ENCODE data around the gene DOK4. TPM values are rescaled to one million over a fixed set of nuclear protein-coding genes. Genes with fewer than 3 reads are reported as not detected.

Gene DOK4
- total RNA-seq, 4 donors from 2014 or later: 5.9 to 36.3 (median 12.9) TPM

- ATAC-seq (ENCODE audit: low FRiP score) (no peak), DNase-seq (ENCODE audit: low spot score) (no peak)
- TF ChIP-seq, protein P1, sequence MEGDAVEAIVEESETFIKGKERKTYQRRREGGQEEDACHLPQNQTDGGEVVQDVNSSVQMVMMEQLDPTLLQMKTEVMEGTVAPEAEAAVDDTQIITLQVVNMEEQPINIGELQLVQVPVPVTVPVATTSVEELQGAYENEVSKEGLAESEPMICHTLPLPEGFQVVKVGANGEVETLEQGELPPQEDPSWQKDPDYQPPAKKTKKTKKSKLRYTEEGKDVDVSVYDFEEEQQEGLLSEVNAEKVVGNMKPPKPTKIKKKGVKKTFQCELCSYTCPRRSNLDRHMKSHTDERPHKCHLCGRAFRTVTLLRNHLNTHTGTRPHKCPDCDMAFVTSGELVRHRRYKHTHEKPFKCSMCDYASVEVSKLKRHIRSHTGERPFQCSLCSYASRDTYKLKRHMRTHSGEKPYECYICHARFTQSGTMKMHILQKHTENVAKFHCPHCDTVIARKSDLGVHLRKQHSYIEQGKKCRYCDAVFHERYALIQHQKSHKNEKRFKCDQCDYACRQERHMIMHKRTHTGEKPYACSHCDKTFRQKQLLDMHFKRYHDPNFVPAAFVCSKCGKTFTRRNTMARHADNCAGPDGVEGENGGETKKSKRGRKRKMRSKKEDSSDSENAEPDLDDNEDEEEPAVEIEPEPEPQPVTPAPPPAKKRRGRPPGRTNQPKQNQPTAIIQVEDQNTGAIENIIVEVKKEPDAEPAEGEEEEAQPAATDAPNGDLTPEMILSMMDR (IDR thresholded peaks at IDR 0.05): no peak
Observed at GRCh38 chr16:57486858-57487834, 853 bp upstream of the DOK4 start.

DNA sequence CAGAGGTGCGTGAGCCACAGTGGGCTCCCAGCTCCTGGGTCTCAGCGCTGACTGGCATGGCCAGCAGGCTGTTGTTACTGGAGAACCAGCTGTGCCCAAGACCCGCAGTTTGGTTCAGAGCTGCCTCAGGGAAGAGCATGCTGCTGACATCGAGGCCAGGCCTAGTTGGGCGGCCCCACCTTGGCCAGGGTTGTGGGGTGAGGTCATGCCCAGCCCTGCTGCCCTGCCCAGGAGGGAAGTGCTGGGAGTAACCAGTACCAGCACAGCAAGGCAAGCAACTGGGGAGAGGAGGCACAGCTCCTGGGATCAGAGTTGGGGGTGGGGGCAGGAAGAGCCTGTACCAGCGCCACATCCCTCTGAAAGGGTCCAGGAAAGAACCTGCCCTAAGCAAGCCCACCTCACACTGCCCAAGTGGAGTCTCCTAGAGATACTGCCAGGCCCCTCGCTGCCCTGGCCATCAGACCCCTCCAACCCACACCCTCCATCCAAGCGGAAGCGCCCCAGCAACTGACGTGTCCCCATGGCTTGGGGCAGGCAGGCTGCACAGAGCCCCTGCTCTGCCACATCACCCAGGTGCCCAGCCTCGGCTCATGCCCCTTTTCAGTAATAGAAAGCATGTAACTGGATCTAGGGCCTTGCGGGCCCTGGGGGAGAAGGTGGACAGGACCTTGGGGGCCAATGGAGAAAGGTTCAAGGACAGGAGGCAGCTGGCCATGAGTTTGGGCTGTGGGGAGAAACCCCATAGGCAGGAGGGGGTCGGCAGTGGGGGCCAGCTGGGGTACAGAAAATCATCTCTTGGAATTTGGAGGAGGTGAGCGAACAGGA, 990 bp downstream of the DOK4 start:
- ATAC-seq (ENCODE audit: low FRiP score): no peak
- no peak for DNase-seq (ENCODE audit: low spot score)
- TF ChIP-seq, protein P1 (IDR thresholded peaks at IDR 0.05): no peak

GRCh38 chr16:57484515-57485005, 1.7 kb downstream of the DOK4 start:
- DNase-seq (ENCODE audit: low spot score) (no peak), ATAC-seq (ENCODE audit: low FRiP score) (no peak)
- TF ChIP-seq, protein P1 (IDR thresholded peaks at IDR 0.05): no peak

GRCh38 chr16:57483725-57484514, 2.4 kb downstream of the DOK4 start:
- no peak for DNase-seq (ENCODE audit: low spot score)
- ATAC-seq (ENCODE audit: low FRiP score): no peak
- TF ChIP-seq, protein P1 (IDR thresholded peaks at IDR 0.05): no peak

GRCh38 chr16:57482845-57483545, 3.3 kb downstream of the DOK4 start:
- peak; percentile 18 for DNase-seq (ENCODE audit: low spot score)
- no peak for ATAC-seq (ENCODE audit: low FRiP score)
- TF ChIP-seq, protein P1 (IDR thresholded peaks at IDR 0.05): no peak

- ATAC-seq (ENCODE audit: low FRiP score) (no peak), DNase-seq (ENCODE audit: low spot score) (no peak)
Observed at GRCh38 chr16:57481421-57481820, 4.9 kb downstream of the DOK4 start.

More at GRCh38 chr16:57481421-57481820, 4.9 kb downstream of the DOK4 start:
- TF ChIP-seq, protein P1 (IDR thresholded peaks at IDR 0.05): no peak
